ENCODE measurements around the gene PCDHGA3. TPM values are rescaled to one million over a fixed set of nuclear protein-coding genes. Genes with fewer than 3 reads are reported as not detected.

The PCDHGA3 gene
- 0.01 TPM for polyA plus RNA-seq (2013, experiment 1 of 2)
- polyA plus RNA-seq (2013, experiment 2 of 2): 0.03 TPM

DNA sequence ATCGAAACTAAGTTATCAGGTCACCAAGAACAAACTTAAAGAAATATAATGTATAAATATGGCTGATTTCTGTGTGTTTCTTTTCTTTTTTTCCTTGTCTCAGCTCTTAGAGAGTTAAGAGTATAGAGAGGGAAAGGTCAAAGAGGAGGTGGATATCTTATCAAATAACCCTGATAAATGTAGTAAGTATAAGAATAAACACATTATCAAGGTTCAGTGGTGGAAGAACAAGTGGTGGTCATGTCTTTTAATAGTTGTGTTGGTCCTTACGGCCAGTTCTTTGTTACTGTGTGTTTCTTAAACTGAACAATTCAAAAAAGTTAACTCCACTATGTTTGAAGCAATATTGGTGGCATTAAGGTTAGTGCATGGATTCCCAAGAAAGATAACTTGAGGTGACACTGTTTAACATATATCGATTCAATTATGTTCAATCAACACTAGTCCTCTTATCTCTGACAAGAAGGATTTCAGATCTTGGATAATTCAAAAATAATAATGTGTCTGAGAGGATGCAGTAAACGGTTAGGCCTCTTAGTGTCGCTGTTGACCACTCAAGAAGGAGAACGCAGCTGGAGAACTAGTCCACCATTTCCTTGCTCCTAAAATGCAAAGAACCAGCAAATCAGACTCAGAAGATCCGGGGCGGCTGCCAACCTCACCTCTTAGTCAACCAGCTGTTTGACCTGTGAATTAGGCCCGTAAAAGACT lies at the start of gene PCDHGA3:
PCDHGA3 (plus strand) TSS at position 588 of the 711 bp plus-strand sequence. CDS start 205 bp downstream, outside the sequence.
- no peak within 1 kb of the TSS for H3K4me2 ChIP-seq (ENCODE audit: low read length, poor library complexity, severe bottlenecking)
- no peak within 1 kb of the TSS for H2BK5ac ChIP-seq (ENCODE audit: low read depth, low read length, poor library complexity, severe bottlenecking)
- H2BK15ac ChIP-seq (ENCODE audit: low read depth, poor library complexity, severe bottlenecking): no peak within 1 kb of the TSS
- no peaks in the 10 kb centered on the region for H3K79me1 ChIP-seq (replicated peaks; ENCODE audit: low read length, poor library complexity, severe bottlenecking)
- WGBS: 67% methylated on average over 7 of the region's 9 CpGs
- no peaks in the 10 kb centered on the region for H3K4me1 ChIP-seq (ENCODE audit: control insufficient read depth, insufficient read depth, low read depth, low read length)
- peak within 1 kb of the TSS; percentile 79 for H3K9ac ChIP-seq (ENCODE audit: low read length)
- H3K9me3 ChIP-seq (ENCODE audit: control insufficient read depth, low read length): peaks cover 56% of the 10 kb centered on the region
- no peak for DNase-seq
- no peak within 1 kb of the TSS for H2AK5ac ChIP-seq (ENCODE audit: low read length, severe bottlenecking)
- H3K36me3 ChIP-seq (ENCODE audit: control insufficient read depth in 1 of 2, insufficient read depth in 2 of 2, low read depth in 1 of 2, low read length in 2 of 2): no peaks in the 10 kb centered on the region
- no peak within 1 kb of the TSS for H3K14ac ChIP-seq (ENCODE audit: low read length in 2 of 2)
- H4K91ac ChIP-seq (ENCODE audit: low read length): no peak within 1 kb of the TSS
- no peak within 1 kb of the TSS for H4K8ac ChIP-seq (ENCODE audit: low read length)
- no peak within 1 kb of the TSS for H3K27ac ChIP-seq (ENCODE audit: low read length, poor library complexity, severe bottlenecking)
- H3K23ac ChIP-seq (ENCODE audit: low read length in 2 of 2): no peak within 1 kb of the TSS
- no peak within 1 kb of the TSS for H3K18ac ChIP-seq (ENCODE audit: low read depth in 1 of 2, low read length in 2 of 2)
- H2BK12ac ChIP-seq (ENCODE audit: low read length in 2 of 2): no peak within 1 kb of the TSS
- H2AFZ ChIP-seq (ENCODE audit: low read depth, low read length): no peak within 1 kb of the TSS
- no peaks in the 10 kb centered on the region for H3K27me3 ChIP-seq (ENCODE audit: control insufficient read depth in 1 of 2, insufficient read depth in 1 of 2, low read length in 2 of 2)
- no peak within 1 kb of the TSS for H3K4ac ChIP-seq (ENCODE audit: low read depth in 1 of 2, low read length in 2 of 2)
- H3K4me3 ChIP-seq (ENCODE audit: insufficient read depth in 1 of 2, low read depth in 1 of 2, low read length in 2 of 2): peak within 1 kb of the TSS in 1 of 2 experiments; percentile 71
- H2BK120ac ChIP-seq (ENCODE audit: low read depth, low read length): no peak within 1 kb of the TSS

DNA sequence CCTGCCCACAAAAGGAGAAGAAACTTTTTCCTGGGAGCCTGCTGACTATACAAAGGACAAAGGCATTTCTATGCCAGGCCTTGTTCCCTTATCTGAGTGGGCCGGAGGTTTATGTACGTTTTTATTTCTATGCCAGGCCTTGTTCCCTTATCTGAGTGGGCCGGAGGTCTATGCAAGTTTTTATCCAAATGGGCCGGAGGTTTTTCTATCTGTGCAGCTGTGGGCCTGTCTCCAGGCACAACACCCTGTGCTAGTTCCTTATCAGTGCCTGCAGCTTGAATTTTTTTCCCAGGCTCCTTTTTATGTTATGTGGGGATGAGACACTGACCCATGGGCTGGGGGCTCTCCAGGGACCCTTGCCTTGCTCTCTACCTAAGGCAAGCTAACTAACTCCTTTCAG lies 45.3 kb upstream of the PCDHGA3 start:
- DNase-seq: no peak
- peaks cover 2% of the 10 kb centered on the region in 2 experiments for H3K36me3 ChIP-seq (ENCODE audit: control insufficient read depth in 1 of 2, insufficient read depth in 2 of 2, low read depth in 1 of 2, low read length in 2 of 2)
- no peak overlapping the region for H3K4me2 ChIP-seq (ENCODE audit: low read length, poor library complexity, severe bottlenecking)
- H3K4me1 ChIP-seq (ENCODE audit: control insufficient read depth, insufficient read depth, low read depth, low read length): no peaks in the 10 kb centered on the region
- H3K23ac ChIP-seq (ENCODE audit: low read length in 2 of 2): no peak overlapping the region
- H3K9me3 ChIP-seq (ENCODE audit: control insufficient read depth, low read length): peaks cover 84% of the 10 kb centered on the region
- no peak overlapping the region for H3K9ac ChIP-seq (ENCODE audit: low read length)
- 82% methylated on average over 4 of the region's 4 CpGs for WGBS
- no peaks in the 10 kb centered on the region for H3K27me3 ChIP-seq (ENCODE audit: control insufficient read depth in 1 of 2, insufficient read depth in 1 of 2, low read length in 2 of 2)
- no peak overlapping the region for H3K4me3 ChIP-seq (ENCODE audit: insufficient read depth in 1 of 2, low read depth in 1 of 2, low read length in 2 of 2)
- no peak overlapping the region for H2AFZ ChIP-seq (ENCODE audit: low read depth, low read length)
- no peak overlapping the region for H2BK15ac ChIP-seq (ENCODE audit: low read depth, poor library complexity, severe bottlenecking)
- H4K91ac ChIP-seq (ENCODE audit: low read length): no peak overlapping the region
- no peak overlapping the region for H3K18ac ChIP-seq (ENCODE audit: low read depth in 1 of 2, low read length in 2 of 2)
- H2BK12ac ChIP-seq (ENCODE audit: low read length in 2 of 2): no peak overlapping the region
- H3K79me1 ChIP-seq (replicated peaks; ENCODE audit: low read length, poor library complexity, severe bottlenecking): peaks cover 15% of the 10 kb centered on the region
- H3K27ac ChIP-seq (ENCODE audit: low read length, poor library complexity, severe bottlenecking): no peak overlapping the region
- H2BK5ac ChIP-seq (ENCODE audit: low read depth, low read length, poor library complexity, severe bottlenecking): no peak overlapping the region
- no peak overlapping the region for H4K8ac ChIP-seq (ENCODE audit: low read length)
- no peak overlapping the region for H2AK5ac ChIP-seq (ENCODE audit: low read length, severe bottlenecking)
- H2BK120ac ChIP-seq (ENCODE audit: low read depth, low read length): no peak overlapping the region
- no peak overlapping the region for H3K14ac ChIP-seq (ENCODE audit: low read length in 2 of 2)
- H3K4ac ChIP-seq (ENCODE audit: low read depth in 1 of 2, low read length in 2 of 2): no peak overlapping the region

DNA sequence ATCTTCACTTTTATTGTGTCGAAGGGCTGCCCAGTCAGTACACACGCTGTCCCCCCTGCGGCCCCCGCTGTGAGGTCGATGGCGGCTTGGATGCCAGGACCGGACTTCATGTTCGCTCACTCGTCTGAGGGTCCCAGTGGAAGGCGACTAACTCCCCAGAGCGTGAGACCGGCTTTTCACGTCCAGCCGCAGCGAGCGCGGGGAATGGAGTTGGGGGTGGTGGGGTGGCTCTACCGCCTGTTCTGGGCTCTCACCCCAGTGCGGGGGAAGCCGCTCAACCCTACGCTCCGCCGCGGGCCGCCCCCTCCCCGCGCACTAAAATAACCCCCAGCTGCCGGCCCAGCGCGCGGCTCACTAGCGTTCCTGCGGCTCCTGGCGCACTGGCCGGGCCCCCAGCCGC lies 39.9 kb upstream of the PCDHGA3 start, which contains the start of gene SLC25A2:
SLC25A2 (minus strand) TSS at position 294 of the 400 bp plus-strand sequence; CDS start at position 110, 184 bp downstream.
- no peak within 1 kb of the TSS for H3K14ac ChIP-seq (ENCODE audit: low read length in 2 of 2)
- no peak within 1 kb of the TSS for H2BK120ac ChIP-seq (ENCODE audit: low read depth, low read length)
- WGBS: 98% methylated on average over 36 of the region's 36 CpGs
- peaks cover 87% of the 10 kb centered on the region for H3K9me3 ChIP-seq (ENCODE audit: control insufficient read depth, low read length)
- H2BK5ac ChIP-seq (ENCODE audit: low read depth, low read length, poor library complexity, severe bottlenecking): no peak within 1 kb of the TSS
- H2AFZ ChIP-seq (ENCODE audit: low read depth, low read length): no peak within 1 kb of the TSS
- no peak within 1 kb of the TSS for H2BK15ac ChIP-seq (ENCODE audit: low read depth, poor library complexity, severe bottlenecking)
- DNase-seq: no peak
- H4K91ac ChIP-seq (ENCODE audit: low read length): peak within 1 kb of the TSS; percentile 10
- peak within 1 kb of the TSS; percentile 18 to 37 for H3K4me3 ChIP-seq (ENCODE audit: insufficient read depth in 1 of 2, low read depth in 1 of 2, low read length in 2 of 2)
- H2AK5ac ChIP-seq (ENCODE audit: low read length, severe bottlenecking): no peak within 1 kb of the TSS
- H3K4ac ChIP-seq (ENCODE audit: low read depth in 1 of 2, low read length in 2 of 2): no peak within 1 kb of the TSS
- no peak within 1 kb of the TSS for H3K9ac ChIP-seq (ENCODE audit: low read length)
- H3K18ac ChIP-seq (ENCODE audit: low read depth in 1 of 2, low read length in 2 of 2): no peak within 1 kb of the TSS
- no peak within 1 kb of the TSS for H3K27ac ChIP-seq (ENCODE audit: low read length, poor library complexity, severe bottlenecking)
- H3K27me3 ChIP-seq (ENCODE audit: control insufficient read depth in 1 of 2, insufficient read depth in 1 of 2, low read length in 2 of 2): no peaks in the 10 kb centered on the region
- no peak within 1 kb of the TSS for H3K23ac ChIP-seq (ENCODE audit: low read length in 2 of 2)
- no peak within 1 kb of the TSS for H3K4me2 ChIP-seq (ENCODE audit: low read length, poor library complexity, severe bottlenecking)
- H4K8ac ChIP-seq (ENCODE audit: low read length): no peak within 1 kb of the TSS
- H2BK12ac ChIP-seq (ENCODE audit: low read length in 2 of 2): no peak within 1 kb of the TSS
- H3K4me1 ChIP-seq (ENCODE audit: control insufficient read depth, insufficient read depth, low read depth, low read length): no peaks in the 10 kb centered on the region
- H3K36me3 ChIP-seq (ENCODE audit: control insufficient read depth in 1 of 2, insufficient read depth in 2 of 2, low read depth in 1 of 2, low read length in 2 of 2): peaks cover 0 to 11% of the 10 kb centered on the region in 2 experiments
- peaks cover 26% of the 10 kb centered on the region for H3K79me1 ChIP-seq (replicated peaks; ENCODE audit: low read length, poor library complexity, severe bottlenecking)

DNA sequence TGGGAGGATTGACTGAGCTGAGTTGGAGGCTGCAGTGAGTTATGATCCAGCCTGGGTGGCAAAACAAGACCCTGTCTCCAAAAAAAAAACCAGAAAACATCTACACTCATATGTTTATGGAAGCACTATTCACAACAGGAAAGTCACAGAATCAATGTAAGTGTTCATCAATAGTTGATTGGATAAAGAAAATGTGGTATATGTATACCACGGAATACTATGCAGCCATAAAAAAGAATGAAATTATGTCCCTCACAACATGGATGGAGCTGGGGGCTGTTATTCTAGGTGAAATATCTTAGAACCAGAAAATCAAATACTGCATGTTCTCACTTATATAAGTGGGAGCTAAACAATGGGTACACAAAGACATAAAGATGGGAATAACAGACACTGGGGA lies 37.0 kb upstream of the PCDHGA3 start:
- H2AK5ac ChIP-seq (ENCODE audit: low read length, severe bottlenecking): no peak overlapping the region
- H2BK15ac ChIP-seq (ENCODE audit: low read depth, poor library complexity, severe bottlenecking): no peak overlapping the region
- no peak overlapping the region for H3K4ac ChIP-seq (ENCODE audit: low read depth in 1 of 2, low read length in 2 of 2)
- H3K4me3 ChIP-seq (ENCODE audit: insufficient read depth in 1 of 2, low read depth in 1 of 2, low read length in 2 of 2): peak overlapping the region in 1 of 2 experiments; percentile 42
- no peak overlapping the region for H2BK120ac ChIP-seq (ENCODE audit: low read depth, low read length)
- no peak overlapping the region for H2AFZ ChIP-seq (ENCODE audit: low read depth, low read length)
- H4K91ac ChIP-seq (ENCODE audit: low read length): no peak overlapping the region
- no peak overlapping the region for H3K18ac ChIP-seq (ENCODE audit: low read depth in 1 of 2, low read length in 2 of 2)
- H4K8ac ChIP-seq (ENCODE audit: low read length): no peak overlapping the region
- H3K27me3 ChIP-seq (ENCODE audit: control insufficient read depth in 1 of 2, insufficient read depth in 1 of 2, low read length in 2 of 2): no peaks in the 10 kb centered on the region
- no peak overlapping the region for H3K27ac ChIP-seq (ENCODE audit: low read length, poor library complexity, severe bottlenecking)
- no peak overlapping the region for H3K4me2 ChIP-seq (ENCODE audit: low read length, poor library complexity, severe bottlenecking)
- H2BK12ac ChIP-seq (ENCODE audit: low read length in 2 of 2): no peak overlapping the region
- WGBS: no CpG with 5 or more reads among the region's 1 CpG
- peaks cover 32% of the 10 kb centered on the region for H3K79me1 ChIP-seq (replicated peaks; ENCODE audit: low read length, poor library complexity, severe bottlenecking)
- no peak overlapping the region for H2BK5ac ChIP-seq (ENCODE audit: low read depth, low read length, poor library complexity, severe bottlenecking)
- H3K23ac ChIP-seq (ENCODE audit: low read length in 2 of 2): no peak overlapping the region
- no peak overlapping the region for H3K9ac ChIP-seq (ENCODE audit: low read length)
- H3K14ac ChIP-seq (ENCODE audit: low read length in 2 of 2): no peak overlapping the region
- H3K4me1 ChIP-seq (ENCODE audit: control insufficient read depth, insufficient read depth, low read depth, low read length): no peaks in the 10 kb centered on the region
- H3K36me3 ChIP-seq (ENCODE audit: control insufficient read depth in 1 of 2, insufficient read depth in 2 of 2, low read depth in 1 of 2, low read length in 2 of 2): peaks cover 3 to 11% of the 10 kb centered on the region in 2 experiments
- peaks cover 84% of the 10 kb centered on the region for H3K9me3 ChIP-seq (ENCODE audit: control insufficient read depth, low read length)
- no peak for DNase-seq
